ENCODE measurements around the gene LCP2. TPM values are rescaled to one million over a fixed set of nuclear protein-coding genes. Genes with fewer than 3 reads are reported as not detected.

LCP2 gene
- 0.25 TPM for polyA plus RNA-seq (2013, experiment 1 of 2)
- 0.19 TPM for polyA plus RNA-seq (2013, experiment 2 of 2)

GRCh38 chr5:170297589-170298462 is at the start of gene LCP2:
Gene LCP2, minus strand, starts transcription at chr5:170297777. Its CDS starts 166 bp downstream, at chr5:170297611.
- H3K9me3 ChIP-seq (ENCODE audit: insufficient read depth, low read depth, low read length) = no peaks in the 10 kb centered on the region
- 88% methylated on average over 10 of the region's 10 CpGs for WGBS
- no peaks in the 10 kb centered on the region for H3K4me1 ChIP-seq (ENCODE audit: insufficient read depth, low read length)
- no peaks in the 10 kb centered on the region for H3K36me3 ChIP-seq (ENCODE audit: insufficient read depth, low read length)
- H3K4me3 ChIP-seq (ENCODE audit: low read length) = no peak within 1 kb of the TSS
- H3K9ac ChIP-seq (ENCODE audit: low read depth, low read length) = no peak within 1 kb of the TSS
- H3K27ac ChIP-seq (ENCODE audit: low read depth, low read length) = no peak within 1 kb of the TSS
- no peaks in the 10 kb centered on the region for H3K27me3 ChIP-seq (ENCODE audit: insufficient read depth, low read length)

GRCh38 chr5:170347022-170347567 is 49.5 kb upstream of the LCP2 start:
- H3K27ac ChIP-seq (ENCODE audit: low read depth, low read length) = no peak overlapping the region
- H3K4me1 ChIP-seq (ENCODE audit: insufficient read depth, low read length) = peaks cover 11% of the 10 kb centered on the region
- H3K9me3 ChIP-seq (ENCODE audit: insufficient read depth, low read depth, low read length) = peaks cover 3% of the 10 kb centered on the region; the same call in 1 of the 2 replicates
- H3K9ac ChIP-seq (ENCODE audit: low read depth, low read length) = no peak overlapping the region
- WGBS = 80% methylated on average over 9 of the region's 9 CpGs
- no peaks in the 10 kb centered on the region for H3K36me3 ChIP-seq (ENCODE audit: insufficient read depth, low read length)
- no peak overlapping the region for H3K4me3 ChIP-seq (ENCODE audit: low read length)
- no peaks in the 10 kb centered on the region for H3K27me3 ChIP-seq (ENCODE audit: insufficient read depth, low read length)

- Histone ChIP-seq H3K9me3 (ENCODE audit: insufficient read depth, low read depth, low read length) (peaks cover 14% of the 10 kb centered on the region), H3K36me3 (ENCODE audit: insufficient read depth, low read length) (no peaks in the 10 kb centered on the region), H3K27ac (ENCODE audit: low read depth, low read length) (no peak overlapping the region), H3K4me3 (ENCODE audit: low read length) (no peak overlapping the region), H3K4me1 (ENCODE audit: insufficient read depth, low read length) (peaks cover 11% of the 10 kb centered on the region), H3K9ac (ENCODE audit: low read depth, low read length) (no peak overlapping the region), H3K27me3 (ENCODE audit: insufficient read depth, low read length) (no peaks in the 10 kb centered on the region)
- WGBS = 93% methylated on average over 1 of the region's 1 CpG
Measured at GRCh38 chr5:170345971-170346370, 48.4 kb upstream of the LCP2 start.

- Histone ChIP-seq H3K4me1 (ENCODE audit: insufficient read depth, low read length) (peaks cover 11% of the 10 kb centered on the region), H3K9me3 (ENCODE audit: insufficient read depth, low read depth, low read length) (peaks cover 14% of the 10 kb centered on the region), H3K4me3 (ENCODE audit: low read length) (no peak overlapping the region), H3K36me3 (ENCODE audit: insufficient read depth, low read length) (no peaks in the 10 kb centered on the region), H3K27me3 (ENCODE audit: insufficient read depth, low read length) (no peaks in the 10 kb centered on the region), H3K9ac (ENCODE audit: low read depth, low read length) (no peak overlapping the region), H3K27ac (ENCODE audit: low read depth, low read length) (no peak overlapping the region)
- WGBS = 94% methylated on average over 3 of the region's 3 CpGs
Measured at GRCh38 chr5:170343177-170343576, 45.6 kb upstream of the LCP2 start.

- Histone ChIP-seq H3K4me3 (ENCODE audit: low read length) (no peak overlapping the region), H3K9ac (ENCODE audit: low read depth, low read length) (no peak overlapping the region), H3K9me3 (ENCODE audit: insufficient read depth, low read depth, low read length) (peaks cover 14% of the 10 kb centered on the region), H3K36me3 (ENCODE audit: insufficient read depth, low read length) (no peaks in the 10 kb centered on the region), H3K27ac (ENCODE audit: low read depth, low read length) (no peak overlapping the region), H3K27me3 (ENCODE audit: insufficient read depth, low read length) (no peaks in the 10 kb centered on the region), H3K4me1 (ENCODE audit: insufficient read depth, low read length) (peaks cover 9% of the 10 kb centered on the region)
- WGBS = 93% methylated on average over 8 of the region's 8 CpGs
Measured at GRCh38 chr5:170342153-170342725, 44.7 kb upstream of the LCP2 start.

GRCh38 chr5:170341545-170341944 is 44.0 kb upstream of the LCP2 start:
- 96% methylated on average over 7 of the region's 9 CpGs for WGBS
- Histone ChIP-seq H3K27me3 (ENCODE audit: insufficient read depth, low read length) (no peaks in the 10 kb centered on the region), H3K9me3 (ENCODE audit: insufficient read depth, low read depth, low read length) (peaks cover 14% of the 10 kb centered on the region), H3K4me1 (ENCODE audit: insufficient read depth, low read length) (peaks cover 12% of the 10 kb centered on the region), H3K4me3 (ENCODE audit: low read length) (no peak overlapping the region), H3K36me3 (ENCODE audit: insufficient read depth, low read length) (no peaks in the 10 kb centered on the region), H3K27ac (ENCODE audit: low read depth, low read length) (no peak overlapping the region), H3K9ac (ENCODE audit: low read depth, low read length) (no peak overlapping the region)

- no peak overlapping the region for H3K4me3 ChIP-seq (ENCODE audit: low read length)
- H3K27me3 ChIP-seq (ENCODE audit: insufficient read depth, low read length) = no peaks in the 10 kb centered on the region
- no peak overlapping the region for H3K9ac ChIP-seq (ENCODE audit: low read depth, low read length)
- WGBS = 100% methylated on average over 1 of the region's 1 CpG
- no peaks in the 10 kb centered on the region for H3K36me3 ChIP-seq (ENCODE audit: insufficient read depth, low read length)
- no peak overlapping the region for H3K27ac ChIP-seq (ENCODE audit: low read depth, low read length)
- H3K9me3 ChIP-seq (ENCODE audit: insufficient read depth, low read depth, low read length) = peaks cover 14% of the 10 kb centered on the region
- H3K4me1 ChIP-seq (ENCODE audit: insufficient read depth, low read length) = peaks cover 14% of the 10 kb centered on the region
Measured at GRCh38 chr5:170339780-170340167, 42.2 kb upstream of the LCP2 start.

- H3K27ac ChIP-seq (ENCODE audit: low read depth, low read length) = no peak overlapping the region
- 82% methylated on average over 4 of the region's 4 CpGs for WGBS
- no peaks in the 10 kb centered on the region for H3K36me3 ChIP-seq (ENCODE audit: insufficient read depth, low read length)
- H3K9ac ChIP-seq (ENCODE audit: low read depth, low read length) = no peak overlapping the region
- no peaks in the 10 kb centered on the region for H3K27me3 ChIP-seq (ENCODE audit: insufficient read depth, low read length)
- H3K4me1 ChIP-seq (ENCODE audit: insufficient read depth, low read length) = peaks cover 20% of the 10 kb centered on the region
- H3K9me3 ChIP-seq (ENCODE audit: insufficient read depth, low read depth, low read length) = peaks cover 14% of the 10 kb centered on the region
- no peak overlapping the region for H3K4me3 ChIP-seq (ENCODE audit: low read length)
Measured at GRCh38 chr5:170338933-170339779, 41.6 kb upstream of the LCP2 start.

GRCh38 chr5:170338291-170338690 is 40.7 kb upstream of the LCP2 start:
- H3K4me1 ChIP-seq (ENCODE audit: insufficient read depth, low read length) = peaks cover 29% of the 10 kb centered on the region
- H3K4me3 ChIP-seq (ENCODE audit: low read length) = no peak overlapping the region
- no peaks in the 10 kb centered on the region for H3K36me3 ChIP-seq (ENCODE audit: insufficient read depth, low read length)
- no peaks in the 10 kb centered on the region for H3K27me3 ChIP-seq (ENCODE audit: insufficient read depth, low read length)
- no peak overlapping the region for H3K9ac ChIP-seq (ENCODE audit: low read depth, low read length)
- no peak overlapping the region for H3K27ac ChIP-seq (ENCODE audit: low read depth, low read length)
- 96% methylated on average over 4 of the region's 4 CpGs for WGBS
- peaks cover 14% of the 10 kb centered on the region for H3K9me3 ChIP-seq (ENCODE audit: insufficient read depth, low read depth, low read length)

- Histone ChIP-seq H3K4me1 (ENCODE audit: insufficient read depth, low read length) (peaks cover 40% of the 10 kb centered on the region), H3K36me3 (ENCODE audit: insufficient read depth, low read length) (no peaks in the 10 kb centered on the region), H3K9me3 (ENCODE audit: insufficient read depth, low read depth, low read length) (peaks cover 12% of the 10 kb centered on the region), H3K27me3 (ENCODE audit: insufficient read depth, low read length) (no peaks in the 10 kb centered on the region), H3K27ac (ENCODE audit: low read depth, low read length) (no peak overlapping the region), H3K9ac (ENCODE audit: low read depth, low read length) (no peak overlapping the region), H3K4me3 (ENCODE audit: low read length) (no peak overlapping the region)
- 49% methylated on average over 9 of the region's 9 CpGs for WGBS
Measured at GRCh38 chr5:170337045-170337733, 39.6 kb upstream of the LCP2 start.

Measured in HUES64 (cell line).